Psoas muscle (tissue), 8 donors: ENCODE data around the gene ACSL1. TPM values are rescaled to one million over a fixed set of nuclear protein-coding genes. Genes with fewer than 3 reads are reported as not detected.
A peak's percentile ranks its signal among the peaks of the same experiment; 100 is the strongest.

Experiments used
- ATAC-seq, 4 donors: fragments of 200-7000 bp; cut with Tn5 transposase; one replicate each; pipeline ENCODE4 v1.9.1; 2020; ENCODE audit warnings: moderate library complexity in 3 of 4, mild to moderate bottlenecking in 2 of 4
- DNase-seq, 2 donors: peaks; one replicate each; pipeline ENCODE4 v3.0.0-alpha.2; 2020
- H3K27ac ChIP-seq: fragments of 200-600 bp; one replicate; pipeline ENCODE4 v1.8.0; 2022
- H3K27me3 ChIP-seq, 3 donors: fragments of 200-600 bp in 1 of 3; one replicate each; pipeline versions ENCODE4 v1.6.1 to v1.8.0; 2013 to 2022; ENCODE audit warnings: low read length in 2 of 3, mild to moderate bottlenecking in 2 of 3, moderate library complexity in 1 of 3; ENCODE audit not compliant: insufficient read depth in 3 of 3
- H3K36me3 ChIP-seq, 2 donors: fragments of 200-600 bp in 1 of 2; one replicate each; pipeline versions ENCODE4 v1.6.1 to v1.8.0; 2013 to 2022; ENCODE audit warnings: low read depth in 1 of 2, mild to moderate bottlenecking in 1 of 2, moderate library complexity in 1 of 2; ENCODE audit not compliant: insufficient read depth in 1 of 2
- H3K4me1 ChIP-seq: fragments of 200-600 bp; one replicate; pipeline ENCODE4 v1.8.0; 2022
- H3K4me3 ChIP-seq: fragments of 200-600 bp; one replicate; pipeline ENCODE4 v1.8.0; 2022; ENCODE audit warnings: mild to moderate bottlenecking
- H3K9me3 ChIP-seq: fragments of 200-600 bp; one replicate; pipeline ENCODE4 v1.8.0; 2022
- CTCF ChIP-seq: fragments of 200-600 bp; IDR thresholded peaks from one replicate; pipeline ENCODE4 v1.8.0; 2022; ENCODE audit warnings: antibody characterized with exemption
- WGBS, 3 donors: extraction: QIAGEN DNeasy Blood & Tissue Kit; methylation state at CpG; one replicate each; pipeline versions ENCODE4 v1.1.6 to v1.1.7; 2013; 5-methylcytosine and 5-hydroxymethylcytosine counted together
- intact Hi-C, 2 donors: fragments of 100-400 bp; cut with DNase I; formaldehyde crosslinking; loops; one replicate each; pipeline versions ENCODE4 v1.11.0 to v1.14.2; 2022
- polyA plus RNA-seq, 3 donors: library from polyadenylated mRNA; stranded (reverse); fragments of 200-250 nt; gene quantifications; one replicate each; pipeline ENCODE4 v1.2.3, GENCODE V29; 2013
- total RNA-seq, 4 donors: library from RNA; stranded (reverse); fragmentation: NEBNext Ultra II Directional in 2 of 4; extraction: Animal tissue kit (Norgen Biotek cat#: 25700) in 2 of 4; gene quantifications; one replicate each; pipeline versions ENCODE4 v1.2.1 to v1.2.4, GENCODE V29; 2021 to 2023
- donor health status: healthy with polysubstance abuse.
- donor health status: DM: no; HTN: no; CAD: no; lungs with moderate emphysema.
- donor health status: Bipolar disorder and iron deficiency.
- donor health status: healthy.
- donor health status: DM: yes; HTN: yes; CAD: no.
- donor health status: DM: no; HTN: no; CAD: no.
- donor health status: DM: no; HTN: no; CAD: no.
- donor health status: DM: yes; HTN: yes; CAD: no.

ACSL1 gene
- total and polyA plus RNA-seq, 7 donors: 257 to 1,392 (median 781) TPM

- no peaks in the 10 kb centered on the region for H3K9me3 ChIP-seq
- peaks cover 69% of the 10 kb centered on the region for H3K4me1 ChIP-seq
- H3K27me3 ChIP-seq: no peaks in the 10 kb centered on the region
- ATAC-seq (no peak), DNase-seq (no peak)
- no peak for TF ChIP-seq CTCF
- peak overlapping the region; percentile 92 for H3K27ac ChIP-seq
- intact Hi-C loops: loop anchor here in 1 of 2 donors (10.0 kb wide), 1 partner anchor 336 kb away; the partner anchor contains the start of gene SLC25A4
- WGBS, 3 donors: 16 to 33% (median 17%) methylated on average over 1 of the region's 1 CpG
- H3K4me3 ChIP-seq: peak overlapping the region; percentile 16
- no peaks in the 10 kb centered on the region for H3K36me3 ChIP-seq
These were observed 17.1 kb downstream of the ACSL1 start for GRCh38 chr4:184808713-184809050.

- intact Hi-C loops: loop anchor here in 1 of 2 donors (10.0 kb wide), 1 partner anchor 337 kb away; the partner anchor contains the start of gene SLC25A4
- H3K9me3 ChIP-seq: no peaks in the 10 kb centered on the region
- 31 to 32% (median 32%) methylated on average over 9 of the region's 9 CpGs for WGBS, 3 donors
- peak overlapping the region; percentile 16 for H3K4me3 ChIP-seq
- no peaks in the 10 kb centered on the region for H3K27me3 ChIP-seq
- TF ChIP-seq CTCF: no peak
- peaks cover 71% of the 10 kb centered on the region for H3K4me1 ChIP-seq
- peak overlapping the region; percentile 92 for H3K27ac ChIP-seq
- peaks cover 0 to 3% of the 10 kb centered on the region in 2 donors for H3K36me3 ChIP-seq
- ATAC-seq (peak in 2 of 4 donors; percentile 9 to 18), DNase-seq (peak; percentile 39 to 72)
These were observed 17.7 kb downstream of the ACSL1 start for GRCh38 chr4:184807797-184808712.

GRCh38 chr4:184807256-184807655, 18.5 kb downstream of the ACSL1 start:
- H3K27ac ChIP-seq: peak overlapping the region; percentile 92

GRCh38 chr4:184806711-184807110, 19.1 kb downstream of the ACSL1 start:
- DNase-seq (no peak), ATAC-seq (no peak)
- Histone ChIP-seq H3K27ac (peak overlapping the region; percentile 92), H3K27me3 (no peaks in the 10 kb centered on the region), H3K36me3 (peaks cover 5 to 15% of the 10 kb centered on the region in 2 donors), H3K9me3 (no peaks in the 10 kb centered on the region), H3K4me3 (peak overlapping the region; percentile 71), H3K4me1 (peaks cover 71% of the 10 kb centered on the region)
- 74 to 84% (median 80%) methylated on average over 1 of the region's 1 CpG for WGBS, 3 donors
- intact Hi-C loops: loop anchor here in 1 of 2 donors (10.0 kb wide), 1 partner anchor 338 kb away; the partner anchor contains the start of gene SLC25A4
- TF ChIP-seq CTCF: no peak

More at GRCh38 chr4:184807256-184807655, 18.5 kb downstream of the ACSL1 start:
- no peak for TF ChIP-seq CTCF
- peak overlapping the region; percentile 16 for H3K4me3 ChIP-seq
- 32 to 47% (median 33%) methylated on average over 3 of the region's 3 CpGs for WGBS, 3 donors
- peaks cover 4 to 11% of the 10 kb centered on the region in 2 donors for H3K36me3 ChIP-seq
- DNase-seq: no peak
- no peak for ATAC-seq
- no peaks in the 10 kb centered on the region for H3K9me3 ChIP-seq
- intact Hi-C loops: loop anchor here in 1 of 2 donors (10.0 kb wide), 1 partner anchor 338 kb away; the partner anchor contains the start of gene SLC25A4
- peaks cover 71% of the 10 kb centered on the region for H3K4me1 ChIP-seq
- no peaks in the 10 kb centered on the region for H3K27me3 ChIP-seq
